Chondrocyte (in vitro differentiated cells): ENCODE results near the gene HOXB2. TPM values are rescaled to one million over a fixed set of nuclear protein-coding genes. Genes with fewer than 3 reads are reported as not detected.

Experiments
- DNase-seq: peaks from one replicate; pipeline ENCODE4 v3.0.0; 2021; ENCODE audit warnings: mixed read lengths, low spot score
- H3K27ac Mint-ChIP-seq: one replicate; pipeline ENCODE4 v1.8.0; 2021; ENCODE audit warnings: mild to moderate bottlenecking, moderate library complexity, mixed read lengths; ENCODE audit not compliant: unreplicated experiment
- H3K27me3 Mint-ChIP-seq: 2 replicates; pipeline ENCODE4 v1.8.0; 2021; ENCODE audit warnings: low read depth, mixed read lengths
- H3K36me3 Mint-ChIP-seq: 2 replicates; pipeline ENCODE4 v1.8.0; 2021; ENCODE audit warnings: low read depth, mixed read lengths
- H3K4me1 Mint-ChIP-seq: 2 replicates; pipeline ENCODE4 v1.8.0; 2021; ENCODE audit warnings: low read depth, mild to moderate bottlenecking, mixed read lengths
- H3K4me3 Mint-ChIP-seq: one replicate; pipeline ENCODE4 v1.8.0; 2021; ENCODE audit warnings: mild to moderate bottlenecking, moderate library complexity, mixed read lengths; ENCODE audit not compliant: unreplicated experiment
- H3K9me3 Mint-ChIP-seq: 2 replicates; pipeline ENCODE4 v1.8.0; 2021; ENCODE audit warnings: low read depth, mixed read lengths
- total RNA-seq: library from RNA; stranded (reverse); gene quantifications from 3 replicates; pipeline ENCODE4 v1.2.1, GENCODE V29; 2021
- TF ChIP-seq, protein P1 (sequence below): fragments of 200-600 bp; sonication (generic); IDR thresholded peaks from 2 replicates; pipeline ENCODE4 v1.5.0; 2021; ENCODE audit warnings: antibody characterized with exemption, mild to moderate bottlenecking, moderate library complexity

The HOXB2 gene
- total RNA-seq, 1 donor from 2014 or later, result 0.72 TPM

- Mint-ChIP-seq H3K27ac (no peak overlapping the region), H3K4me3 (no peak overlapping the region)
These were observed 46.5 kb upstream of the HOXB2 start for GRCh38 chr17:48591255-48592056.

GRCh38 chr17:48590607-48591161 lies 45.8 kb upstream of the HOXB2 start:
- no peak overlapping the region for H3K27ac Mint-ChIP-seq
- no peaks in the 10 kb centered on the region for H3K9me3 Mint-ChIP-seq
- H3K36me3 Mint-ChIP-seq, result no peaks in the 10 kb centered on the region
- TF ChIP-seq, protein P1, sequence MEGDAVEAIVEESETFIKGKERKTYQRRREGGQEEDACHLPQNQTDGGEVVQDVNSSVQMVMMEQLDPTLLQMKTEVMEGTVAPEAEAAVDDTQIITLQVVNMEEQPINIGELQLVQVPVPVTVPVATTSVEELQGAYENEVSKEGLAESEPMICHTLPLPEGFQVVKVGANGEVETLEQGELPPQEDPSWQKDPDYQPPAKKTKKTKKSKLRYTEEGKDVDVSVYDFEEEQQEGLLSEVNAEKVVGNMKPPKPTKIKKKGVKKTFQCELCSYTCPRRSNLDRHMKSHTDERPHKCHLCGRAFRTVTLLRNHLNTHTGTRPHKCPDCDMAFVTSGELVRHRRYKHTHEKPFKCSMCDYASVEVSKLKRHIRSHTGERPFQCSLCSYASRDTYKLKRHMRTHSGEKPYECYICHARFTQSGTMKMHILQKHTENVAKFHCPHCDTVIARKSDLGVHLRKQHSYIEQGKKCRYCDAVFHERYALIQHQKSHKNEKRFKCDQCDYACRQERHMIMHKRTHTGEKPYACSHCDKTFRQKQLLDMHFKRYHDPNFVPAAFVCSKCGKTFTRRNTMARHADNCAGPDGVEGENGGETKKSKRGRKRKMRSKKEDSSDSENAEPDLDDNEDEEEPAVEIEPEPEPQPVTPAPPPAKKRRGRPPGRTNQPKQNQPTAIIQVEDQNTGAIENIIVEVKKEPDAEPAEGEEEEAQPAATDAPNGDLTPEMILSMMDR, result no peak
- H3K4me1 Mint-ChIP-seq, result peaks cover 10% of the 10 kb centered on the region
- H3K4me3 Mint-ChIP-seq, result no peak overlapping the region
- no peak for DNase-seq
- H3K27me3 Mint-ChIP-seq, result peaks cover 96% of the 10 kb centered on the region

More at GRCh38 chr17:48591255-48592056, 46.5 kb upstream of the HOXB2 start:
- Mint-ChIP-seq H3K36me3 (peaks cover 2% of the 10 kb centered on the region), H3K27me3 (peaks cover 94% of the 10 kb centered on the region), H3K9me3 (no peaks in the 10 kb centered on the region), H3K4me1 (peaks cover 9% of the 10 kb centered on the region)
- TF ChIP-seq, protein P1, result no peak
- DNase-seq, result no peak

GRCh38 chr17:48589831-48590606 lies 45.1 kb upstream of the HOXB2 start, which contains the start of gene HOXB3:
Gene HOXB3, minus strand, starts transcription at chr17:48590241. Its CDS starts 37,767 bp downstream, at chr17:48552474.
- H3K4me1 Mint-ChIP-seq, result peaks cover 17% of the 10 kb centered on the region
- TF ChIP-seq, protein P1, result no peak
- no peak for DNase-seq
- H3K9me3 Mint-ChIP-seq, result no peaks in the 10 kb centered on the region
- no peak within 1 kb of the TSS for H3K4me3 Mint-ChIP-seq
- H3K27me3 Mint-ChIP-seq, result peaks cover 96% of the 10 kb centered on the region
- H3K36me3 Mint-ChIP-seq, result no peaks in the 10 kb centered on the region
- no peak within 1 kb of the TSS for H3K27ac Mint-ChIP-seq

GRCh38 chr17:48589060-48589830 lies 44.3 kb upstream of the HOXB2 start:
- TF ChIP-seq, protein P1, result no peak
- peaks cover 93% of the 10 kb centered on the region for H3K27me3 Mint-ChIP-seq

More at GRCh38 chr17:48589060-48589830, 44.3 kb upstream of the HOXB2 start:
- H3K27ac Mint-ChIP-seq, result no peak overlapping the region
- no peak overlapping the region for H3K4me3 Mint-ChIP-seq
- DNase-seq, result no peak
- no peaks in the 10 kb centered on the region for H3K9me3 Mint-ChIP-seq
- H3K4me1 Mint-ChIP-seq, result peaks cover 17% of the 10 kb centered on the region
- H3K36me3 Mint-ChIP-seq, result no peaks in the 10 kb centered on the region
